Measurements from ENCODE around the gene SLC15A2. TPM values are rescaled to one million over a fixed set of nuclear protein-coding genes. Genes with fewer than 3 reads are reported as not detected.
A peak's percentile ranks its signal among the peaks of the same experiment; 100 is the strongest.

SLC15A2 gene
- total and polyA plus RNA-seq, 5 donors from 2014 or later, result 0.13 to 1.8 (median 0.67) TPM; not detected in 2

DNA sequence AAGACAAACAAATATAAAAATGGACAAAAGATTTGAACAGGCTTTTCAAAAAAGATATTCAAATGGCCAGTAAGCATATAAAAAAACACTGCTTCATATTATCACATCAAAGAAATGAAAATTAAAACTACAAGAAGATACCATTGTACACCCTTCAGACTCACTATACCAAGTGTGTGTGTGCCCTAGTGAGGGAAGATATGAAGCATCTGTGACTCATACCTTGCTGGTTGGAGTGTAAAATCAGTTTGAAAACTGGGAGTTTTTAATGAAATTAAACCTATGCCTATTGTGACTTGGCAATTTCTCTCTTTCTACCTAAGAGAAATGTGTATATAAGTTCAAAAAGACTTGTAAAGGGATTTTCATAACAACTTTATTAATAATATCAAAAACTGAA lies 23.5 kb upstream of the SLC15A2 start:
- no peak overlapping the region for H3K4me3 Mint-ChIP-seq
- no peaks in the 10 kb centered on the region for H3K36me3 ChIP-seq (ENCODE audit: control insufficient read depth, insufficient read depth, low read length)
- no peaks in the 10 kb centered on the region for H3K27me3 ChIP-seq (ENCODE audit: control insufficient read depth, insufficient read depth, low read length)
- no peaks in the 10 kb centered on the region for H3K9me3 Mint-ChIP-seq
- no peak for ATAC-seq (ENCODE audit: low read depth in 2 of 2)
- no peak overlapping the region for H3K27ac ChIP-seq (ENCODE audit: insufficient read depth, low read length, poor library complexity, severe bottlenecking)
- no peaks in the 10 kb centered on the region for H3K27me3 Mint-ChIP-seq
- no peak overlapping the region for H3K27ac Mint-ChIP-seq
- H3K4me1 Mint-ChIP-seq, result no peaks in the 10 kb centered on the region
- DNase-seq, result no peak
- no peaks in the 10 kb centered on the region for H3K9me3 ChIP-seq (ENCODE audit: control insufficient read depth in 2 of 2, low read length in 2 of 2)
- no peak overlapping the region for H3K4me3 ChIP-seq (ENCODE audit: low read depth, low read length)
- no peaks in the 10 kb centered on the region for H3K4me1 ChIP-seq (ENCODE audit: control insufficient read depth, insufficient read depth, low read length, poor library complexity, severe bottlenecking)
- H3K36me3 Mint-ChIP-seq, result peaks cover 10% of the 10 kb centered on the region

DNA sequence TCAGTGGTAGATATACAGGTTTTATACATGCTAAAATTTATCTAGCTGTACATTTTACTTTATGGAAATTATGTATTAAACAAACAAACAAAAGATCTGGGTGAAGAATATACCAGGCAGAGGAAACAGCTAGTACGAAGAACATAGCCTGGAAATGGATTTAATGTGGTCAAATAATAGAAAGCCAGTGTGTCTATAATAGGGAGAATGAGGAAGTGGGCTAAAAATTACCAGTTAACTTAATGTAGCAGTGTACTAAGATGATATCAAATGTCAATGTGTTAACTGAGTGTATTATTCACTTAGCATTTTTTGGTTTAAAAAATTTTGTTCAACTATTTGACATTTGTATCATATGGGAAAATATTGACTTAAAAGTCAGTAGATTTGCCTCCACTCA lies 22.8 kb upstream of the SLC15A2 start:
- ATAC-seq (ENCODE audit: low read depth in 2 of 2) (no peak), DNase-seq (no peak)
- Mint-ChIP-seq H3K27me3 (no peaks in the 10 kb centered on the region), H3K4me1 (no peaks in the 10 kb centered on the region), H3K36me3 (peaks cover 7% of the 10 kb centered on the region), H3K4me3 (no peak overlapping the region), H3K27ac (no peak overlapping the region), H3K9me3 (no peaks in the 10 kb centered on the region)
- H3K27me3 ChIP-seq (ENCODE audit: control insufficient read depth, insufficient read depth, low read length), result no peaks in the 10 kb centered on the region
- H3K9me3 ChIP-seq (ENCODE audit: control insufficient read depth in 2 of 2, low read length in 2 of 2), result no peaks in the 10 kb centered on the region
- no peaks in the 10 kb centered on the region for H3K36me3 ChIP-seq (ENCODE audit: control insufficient read depth, insufficient read depth, low read length)
- no peak overlapping the region for H3K27ac ChIP-seq (ENCODE audit: insufficient read depth, low read length, poor library complexity, severe bottlenecking)
- no peak overlapping the region for H3K4me3 ChIP-seq (ENCODE audit: low read depth, low read length)
- H3K4me1 ChIP-seq (ENCODE audit: control insufficient read depth, insufficient read depth, low read length, poor library complexity, severe bottlenecking), result no peaks in the 10 kb centered on the region

DNA sequence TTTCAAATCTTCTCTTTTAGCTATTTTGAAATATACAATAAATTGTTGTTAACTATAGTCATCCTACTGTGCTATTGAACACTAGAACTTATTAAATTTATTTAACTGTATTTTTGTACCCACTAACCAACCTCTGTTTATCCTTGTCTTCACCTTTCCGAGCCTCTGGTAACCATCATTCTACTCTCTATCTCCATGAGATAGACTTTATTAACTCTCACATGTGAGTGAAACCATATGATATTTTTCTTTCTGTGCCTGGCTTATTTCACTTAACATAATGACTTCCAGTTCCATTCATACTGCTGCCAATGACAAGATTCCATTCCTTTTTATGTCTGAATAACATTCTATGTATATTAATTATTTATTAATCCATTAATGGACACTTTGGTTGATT lies 15.8 kb upstream of the SLC15A2 start:
- no peak overlapping the region for H3K4me3 Mint-ChIP-seq
- ATAC-seq (ENCODE audit: low read depth in 2 of 2), result no peak
- H3K9me3 ChIP-seq (ENCODE audit: control insufficient read depth in 2 of 2, low read length in 2 of 2), result no peaks in the 10 kb centered on the region
- no peaks in the 10 kb centered on the region for H3K36me3 ChIP-seq (ENCODE audit: control insufficient read depth, insufficient read depth, low read length)
- no peak overlapping the region for H3K4me3 ChIP-seq (ENCODE audit: low read depth, low read length)
- H3K27ac ChIP-seq (ENCODE audit: insufficient read depth, low read length, poor library complexity, severe bottlenecking), result no peak overlapping the region
- no peak overlapping the region for H3K27ac Mint-ChIP-seq
- H3K9me3 Mint-ChIP-seq, result no peaks in the 10 kb centered on the region
- H3K27me3 ChIP-seq (ENCODE audit: control insufficient read depth, insufficient read depth, low read length), result no peaks in the 10 kb centered on the region
- no peaks in the 10 kb centered on the region for H3K4me1 ChIP-seq (ENCODE audit: control insufficient read depth, insufficient read depth, low read length, poor library complexity, severe bottlenecking)
- DNase-seq, result no peak
- H3K36me3 Mint-ChIP-seq, result peaks cover under 1% of the 10 kb centered on the region
- H3K27me3 Mint-ChIP-seq, result no peaks in the 10 kb centered on the region
- H3K4me1 Mint-ChIP-seq, result no peaks in the 10 kb centered on the region

DNA sequence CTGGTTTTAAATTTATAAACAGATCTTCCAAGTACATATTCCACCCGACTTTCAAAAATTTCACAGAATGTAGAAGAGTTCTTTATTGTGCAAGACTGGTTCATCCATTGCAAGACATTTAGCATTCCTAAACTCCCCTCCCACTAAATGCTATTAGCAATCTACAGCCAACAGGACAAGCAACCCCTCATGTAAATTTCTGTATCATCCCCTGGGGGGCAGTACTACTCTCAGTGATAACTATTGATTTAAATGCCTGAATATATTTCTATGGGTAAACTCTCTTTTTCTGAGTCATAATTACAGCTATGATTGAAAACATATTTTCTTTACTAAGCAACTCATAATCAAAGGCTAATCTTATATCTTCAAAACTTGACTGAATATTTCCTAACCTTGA lies 10.7 kb upstream of the SLC15A2 start:
- H3K36me3 ChIP-seq (ENCODE audit: control insufficient read depth, insufficient read depth, low read length), result no peaks in the 10 kb centered on the region
- H3K9me3 ChIP-seq (ENCODE audit: control insufficient read depth in 2 of 2, low read length in 2 of 2), result no peaks in the 10 kb centered on the region
- H3K36me3 Mint-ChIP-seq, result peaks cover 4% of the 10 kb centered on the region
- no peak overlapping the region for H3K27ac ChIP-seq (ENCODE audit: insufficient read depth, low read length, poor library complexity, severe bottlenecking)
- H3K4me1 Mint-ChIP-seq, result peaks cover 0 to 8% (median 0%) of the 10 kb centered on the region in 4 donors
- no peaks in the 10 kb centered on the region for H3K27me3 ChIP-seq (ENCODE audit: control insufficient read depth, insufficient read depth, low read length)
- no peak overlapping the region for H3K27ac Mint-ChIP-seq
- no peaks in the 10 kb centered on the region for H3K4me1 ChIP-seq (ENCODE audit: control insufficient read depth, insufficient read depth, low read length, poor library complexity, severe bottlenecking)
- H3K27me3 Mint-ChIP-seq, result no peaks in the 10 kb centered on the region
- ATAC-seq (ENCODE audit: low read depth in 2 of 2) (no peak), DNase-seq (peak in 1 of 3 donors; percentile 58)
- no peaks in the 10 kb centered on the region for H3K9me3 Mint-ChIP-seq
- H3K4me3 Mint-ChIP-seq, result no peak overlapping the region
- no peak overlapping the region for H3K4me3 ChIP-seq (ENCODE audit: low read depth, low read length)

DNA sequence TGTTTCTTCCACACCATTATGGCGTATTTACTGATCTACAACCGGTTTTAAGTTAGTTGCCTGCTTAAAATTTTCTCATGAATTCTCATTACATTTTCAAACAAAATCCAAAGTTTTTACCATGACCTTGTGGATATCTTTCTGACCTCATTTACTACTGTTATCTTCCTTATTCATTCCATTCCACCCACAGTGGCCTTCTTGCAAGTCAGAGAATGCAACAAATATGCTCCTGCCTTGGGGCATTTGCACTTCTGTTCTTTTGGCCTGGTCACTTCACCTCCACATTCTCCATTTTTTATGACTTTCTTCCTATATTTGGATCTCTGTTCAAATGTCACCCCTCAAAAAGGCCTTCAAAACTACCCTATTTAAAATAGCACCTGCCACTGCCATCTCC lies 8.8 kb upstream of the SLC15A2 start:
- Mint-ChIP-seq H3K9me3 (peaks cover 0 to 1% (median 0%) of the 10 kb centered on the region in 7 donors), H3K4me3 (no peak overlapping the region), H3K27me3 (no peaks in the 10 kb centered on the region), H3K4me1 (peaks cover 0 to 8% (median 0%) of the 10 kb centered on the region in 4 donors), H3K36me3 (peaks cover 4% of the 10 kb centered on the region), H3K27ac (no peak overlapping the region)
- no peaks in the 10 kb centered on the region for H3K9me3 ChIP-seq (ENCODE audit: control insufficient read depth in 2 of 2, low read length in 2 of 2)
- H3K27me3 ChIP-seq (ENCODE audit: control insufficient read depth, insufficient read depth, low read length), result no peaks in the 10 kb centered on the region
- no peak for DNase-seq
- H3K36me3 ChIP-seq (ENCODE audit: control insufficient read depth, insufficient read depth, low read length), result no peaks in the 10 kb centered on the region
- H3K4me3 ChIP-seq (ENCODE audit: low read depth, low read length), result no peak overlapping the region
- no peak overlapping the region for H3K27ac ChIP-seq (ENCODE audit: insufficient read depth, low read length, poor library complexity, severe bottlenecking)
- no peaks in the 10 kb centered on the region for H3K4me1 ChIP-seq (ENCODE audit: control insufficient read depth, insufficient read depth, low read length, poor library complexity, severe bottlenecking)
- no peak for ATAC-seq (ENCODE audit: low read depth in 2 of 2)

DNA sequence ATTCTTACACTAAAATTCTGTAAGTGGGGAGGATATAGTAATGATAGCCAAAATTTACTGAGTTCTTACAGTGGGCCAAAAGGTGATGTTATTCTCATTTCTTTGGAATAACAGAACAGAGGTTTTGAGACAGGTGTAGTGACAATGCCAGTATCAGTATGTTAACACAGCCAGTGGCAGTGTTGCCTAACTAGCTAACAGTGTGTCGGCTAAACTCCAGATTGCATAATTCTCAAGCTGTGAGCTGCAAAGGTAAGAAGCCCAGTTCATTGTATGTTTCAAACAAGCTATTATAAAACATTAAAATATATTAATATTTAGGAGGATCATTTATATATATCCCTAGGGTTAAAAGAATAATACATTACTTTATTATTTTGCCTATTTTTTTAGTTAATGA lies 920 bp downstream of the SLC15A2 start:
- no peaks in the 10 kb centered on the region for H3K9me3 ChIP-seq (ENCODE audit: control insufficient read depth in 2 of 2, low read length in 2 of 2)
- H3K27me3 ChIP-seq (ENCODE audit: control insufficient read depth, insufficient read depth, low read length), result no peaks in the 10 kb centered on the region
- H3K36me3 ChIP-seq (ENCODE audit: control insufficient read depth, insufficient read depth, low read length), result no peaks in the 10 kb centered on the region
- no peak for ATAC-seq (ENCODE audit: low read depth in 2 of 2)
- H3K27me3 Mint-ChIP-seq, result no peaks in the 10 kb centered on the region
- H3K27ac ChIP-seq (ENCODE audit: insufficient read depth, low read length, poor library complexity, severe bottlenecking), result no peak overlapping the region
- H3K4me3 Mint-ChIP-seq, result no peak overlapping the region
- no peak overlapping the region for H3K27ac Mint-ChIP-seq
- H3K4me1 Mint-ChIP-seq, result no peaks in the 10 kb centered on the region
- peaks cover 4% of the 10 kb centered on the region for H3K36me3 Mint-ChIP-seq
- DNase-seq, result no peak
- peaks cover 0 to 2% (median 0%) of the 10 kb centered on the region in 7 donors for H3K9me3 Mint-ChIP-seq
- H3K4me3 ChIP-seq (ENCODE audit: low read depth, low read length), result no peak overlapping the region
- H3K4me1 ChIP-seq (ENCODE audit: control insufficient read depth, insufficient read depth, low read length, poor library complexity, severe bottlenecking), result no peaks in the 10 kb centered on the region

DNA sequence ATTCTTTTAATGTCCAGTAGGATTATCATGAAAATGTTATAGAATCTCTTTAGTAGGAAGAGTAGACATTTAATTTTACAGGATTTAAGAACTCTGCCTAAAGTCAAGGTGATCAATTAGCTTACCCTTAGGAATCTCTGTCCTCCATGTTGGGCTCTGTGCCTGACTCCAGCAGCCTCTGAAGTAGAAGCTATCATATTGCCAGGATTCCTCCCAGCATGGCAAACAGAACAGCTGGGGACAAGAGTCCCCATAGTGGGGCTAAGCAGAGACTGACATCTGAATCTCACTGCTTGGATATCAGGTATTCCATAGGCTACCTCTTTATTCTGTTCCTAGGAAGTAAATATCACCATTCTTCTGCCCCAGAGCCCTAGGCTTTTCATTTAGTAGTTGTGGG lies 1.5 kb downstream of the SLC15A2 start:
- DNase-seq (no peak), ATAC-seq (ENCODE audit: low read depth in 2 of 2) (no peak)
- H3K27ac Mint-ChIP-seq, result no peak overlapping the region
- H3K36me3 Mint-ChIP-seq, result peaks cover 4% of the 10 kb centered on the region
- no peak overlapping the region for H3K4me3 ChIP-seq (ENCODE audit: low read depth, low read length)
- no peak overlapping the region for H3K4me3 Mint-ChIP-seq
- no peak overlapping the region for H3K27ac ChIP-seq (ENCODE audit: insufficient read depth, low read length, poor library complexity, severe bottlenecking)
- no peaks in the 10 kb centered on the region for H3K4me1 ChIP-seq (ENCODE audit: control insufficient read depth, insufficient read depth, low read length, poor library complexity, severe bottlenecking)
- H3K27me3 Mint-ChIP-seq, result no peaks in the 10 kb centered on the region
- H3K27me3 ChIP-seq (ENCODE audit: control insufficient read depth, insufficient read depth, low read length), result no peaks in the 10 kb centered on the region
- H3K9me3 ChIP-seq (ENCODE audit: control insufficient read depth in 2 of 2, low read length in 2 of 2), result no peaks in the 10 kb centered on the region
- no peaks in the 10 kb centered on the region for H3K4me1 Mint-ChIP-seq
- no peaks in the 10 kb centered on the region for H3K36me3 ChIP-seq (ENCODE audit: control insufficient read depth, insufficient read depth, low read length)
- peaks cover 0 to 2% (median 0%) of the 10 kb centered on the region in 7 donors for H3K9me3 Mint-ChIP-seq

DNA sequence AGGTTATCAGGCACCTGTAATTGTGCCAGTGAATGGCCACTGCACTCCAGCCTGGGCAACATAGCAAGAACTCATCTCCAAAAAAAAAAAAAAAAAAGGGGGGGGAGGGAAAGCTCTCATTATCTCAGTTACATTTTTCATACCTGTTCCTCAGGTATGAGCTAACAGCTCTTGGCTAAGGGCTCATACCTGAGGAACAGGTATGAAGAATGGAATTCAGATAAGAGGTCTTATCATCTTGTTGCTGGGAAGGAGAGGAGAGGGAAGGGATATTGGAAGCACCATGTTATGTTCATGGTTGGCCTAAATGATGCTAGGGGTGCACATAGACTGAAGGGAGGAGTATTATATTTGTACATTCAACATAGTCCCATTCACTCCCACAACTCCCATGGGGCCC lies 2.6 kb downstream of the SLC15A2 start:
- DNase-seq (no peak), ATAC-seq (ENCODE audit: low read depth in 2 of 2) (no peak)
- no peak overlapping the region for H3K4me3 Mint-ChIP-seq
- Histone ChIP-seq H3K27ac (ENCODE audit: insufficient read depth, low read length, poor library complexity, severe bottlenecking) (no peak overlapping the region), H3K9me3 (ENCODE audit: control insufficient read depth in 2 of 2, low read length in 2 of 2) (no peaks in the 10 kb centered on the region), H3K27me3 (ENCODE audit: control insufficient read depth, insufficient read depth, low read length) (no peaks in the 10 kb centered on the region), H3K4me1 (ENCODE audit: control insufficient read depth, insufficient read depth, low read length, poor library complexity, severe bottlenecking) (no peaks in the 10 kb centered on the region), H3K36me3 (ENCODE audit: control insufficient read depth, insufficient read depth, low read length) (no peaks in the 10 kb centered on the region), H3K4me3 (ENCODE audit: low read depth, low read length) (no peak overlapping the region)
- peaks cover 4% of the 10 kb centered on the region for H3K36me3 Mint-ChIP-seq
- H3K27ac Mint-ChIP-seq, result no peak overlapping the region
- peaks cover 0 to 2% (median 0%) of the 10 kb centered on the region in 7 donors for H3K9me3 Mint-ChIP-seq
- H3K27me3 Mint-ChIP-seq, result no peaks in the 10 kb centered on the region
- H3K4me1 Mint-ChIP-seq, result no peaks in the 10 kb centered on the region

Measured in CD4-positive, CD25-positive, alpha-beta regulatory T cell (primary cell).